Measurements from ENCODE around the gene TNXB.
"Not testable (repeated sequence)": the region's sequence is repeated elsewhere in the genome, so short reads cannot be mapped to it uniquely, and the experiment has no call there.

GRCh38 chr6:32014547-32014946 lies 94.6 kb downstream of the TNXB start, which contains the start of gene C4B:
- not testable (repeated sequence) for TF ChIP-seq POLR2A, CTCF (IDR thresholded peaks at IDR 0.05)
